Stimulated activated naive CD4-positive, alpha-beta T cell (primary cell): ENCODE results near the gene GPR15.
"Not testable (repeated sequence)": the region's sequence is repeated elsewhere in the genome, so short reads cannot be mapped to it uniquely, and the experiment has no call there.

Source experiments
- DNase-seq, 6 experiments: peaks; one replicate each; lab custom pipeline; 2025; lab: John Stamatoyannopoulos, UW

Gene GPR15

GRCh38 chr3:98558100-98558827, 26.5 kb downstream of the GPR15 start:
- DNase-seq: no peak

GRCh38 chr3:98559769-98560168, 28.0 kb downstream of the GPR15 start:
- not testable (repeated sequence) for DNase-seq

DNA sequence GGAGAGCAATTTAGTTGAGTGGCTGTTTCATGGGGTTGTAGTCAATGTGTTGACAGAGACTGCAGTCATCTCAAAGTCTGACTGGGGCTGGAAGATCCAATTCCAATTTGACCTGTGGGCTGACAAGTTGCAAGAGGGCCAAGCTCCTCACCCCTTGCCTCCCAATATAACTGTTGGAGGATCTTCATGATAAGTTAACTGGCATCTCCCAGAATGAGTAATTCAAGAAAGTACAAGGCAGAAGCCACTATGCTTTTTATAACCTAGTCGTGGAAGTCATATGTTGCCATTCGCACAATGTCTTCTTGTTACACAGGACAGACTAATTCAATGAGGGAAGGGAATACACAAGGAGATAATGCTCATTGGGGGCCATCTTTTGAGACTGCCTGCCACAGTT, 29.1 kb downstream of the GPR15 start:
- no peak for DNase-seq

- DNase-seq: no peak
Measured at GRCh38 chr3:98561727-98562521, 30.1 kb downstream of the GPR15 start.

DNA sequence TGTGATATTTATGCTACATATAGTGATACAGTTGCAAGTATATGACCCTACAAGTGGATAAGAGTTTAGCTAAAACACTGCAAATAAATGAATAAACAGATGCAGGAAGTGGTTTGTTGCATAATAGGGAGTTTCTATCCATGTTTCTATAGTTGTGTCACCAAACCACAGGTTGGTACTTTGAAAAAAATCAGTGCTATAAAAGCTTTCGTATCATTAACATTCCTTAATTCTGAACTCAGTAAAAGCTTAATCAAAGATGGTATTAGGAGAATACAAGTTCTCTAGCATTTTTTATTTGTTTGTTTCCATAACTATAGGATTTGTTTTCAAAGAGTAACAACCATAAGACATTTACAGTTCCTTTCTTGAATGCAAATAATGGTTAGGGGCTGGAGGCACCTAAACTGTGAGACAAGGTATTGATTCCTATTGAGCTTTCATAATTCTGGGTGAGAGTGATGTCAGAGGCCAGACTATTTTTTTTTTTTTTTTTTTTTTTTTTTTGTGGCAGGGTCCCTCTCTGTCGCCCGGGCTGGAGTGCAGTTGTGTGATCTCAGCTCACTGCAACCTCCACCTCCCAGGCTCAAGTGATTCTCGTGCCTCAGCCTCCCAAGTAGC, 32.0 kb downstream of the GPR15 start:
- DNase-seq: peak in 3 of 6 experiments; percentile 13 to 39 (median 36)

GRCh38 chr3:98564282-98565005, 32.7 kb downstream of the GPR15 start:
- peak in 2 of 6 experiments; percentile 2 to 16 for DNase-seq

DNA sequence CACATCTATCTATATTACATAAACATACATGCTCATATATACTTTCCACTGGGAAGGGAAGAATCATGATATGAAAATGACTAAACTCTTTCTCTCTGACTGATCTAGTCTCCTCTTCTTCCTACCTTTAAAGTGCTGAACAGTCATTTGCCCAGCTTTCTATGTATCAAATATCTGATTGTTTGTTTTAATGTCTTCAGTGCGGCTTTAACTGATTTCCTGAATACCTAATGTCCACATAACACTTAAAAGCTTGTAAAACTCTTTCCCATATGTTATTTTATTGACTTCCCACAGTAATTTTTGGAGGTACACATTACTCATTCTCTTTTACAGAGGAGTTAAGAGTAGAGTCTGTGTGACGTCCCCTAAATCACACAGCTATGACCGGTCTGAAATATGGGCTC, 33.5 kb downstream of the GPR15 start:
- no peak for DNase-seq

- no peak for DNase-seq
Measured at GRCh38 chr3:98565843-98566242, 34.1 kb downstream of the GPR15 start.

- no peak for DNase-seq
Measured at GRCh38 chr3:98567666-98568270, 36.0 kb downstream of the GPR15 start.

DNA sequence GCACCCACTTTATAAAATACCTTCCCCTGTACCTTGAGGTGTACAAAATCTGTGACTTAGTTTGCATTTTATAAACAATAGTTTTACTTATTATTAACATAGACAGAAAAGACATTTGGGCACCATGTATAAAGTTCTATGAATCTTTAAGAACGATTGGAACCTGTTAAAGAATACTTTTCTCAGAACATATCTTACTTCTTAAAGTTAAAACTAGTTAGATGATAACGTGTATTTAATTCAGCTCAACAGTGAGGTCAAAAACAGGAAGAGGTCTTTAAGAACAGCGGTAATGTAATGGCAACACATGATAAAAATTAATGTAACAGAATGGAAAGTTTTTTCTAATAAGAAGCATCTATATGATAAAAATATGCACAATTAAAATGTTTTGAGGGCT, 36.6 kb downstream of the GPR15 start:
- no peak for DNase-seq

- DNase-seq: peak in 2 of 6 experiments; percentile 16 to 24
Measured at GRCh38 chr3:98573181-98573728, 41.5 kb downstream of the GPR15 start.

GRCh38 chr3:98574132-98574531, 42.4 kb downstream of the GPR15 start:
- no peak for DNase-seq

DNA sequence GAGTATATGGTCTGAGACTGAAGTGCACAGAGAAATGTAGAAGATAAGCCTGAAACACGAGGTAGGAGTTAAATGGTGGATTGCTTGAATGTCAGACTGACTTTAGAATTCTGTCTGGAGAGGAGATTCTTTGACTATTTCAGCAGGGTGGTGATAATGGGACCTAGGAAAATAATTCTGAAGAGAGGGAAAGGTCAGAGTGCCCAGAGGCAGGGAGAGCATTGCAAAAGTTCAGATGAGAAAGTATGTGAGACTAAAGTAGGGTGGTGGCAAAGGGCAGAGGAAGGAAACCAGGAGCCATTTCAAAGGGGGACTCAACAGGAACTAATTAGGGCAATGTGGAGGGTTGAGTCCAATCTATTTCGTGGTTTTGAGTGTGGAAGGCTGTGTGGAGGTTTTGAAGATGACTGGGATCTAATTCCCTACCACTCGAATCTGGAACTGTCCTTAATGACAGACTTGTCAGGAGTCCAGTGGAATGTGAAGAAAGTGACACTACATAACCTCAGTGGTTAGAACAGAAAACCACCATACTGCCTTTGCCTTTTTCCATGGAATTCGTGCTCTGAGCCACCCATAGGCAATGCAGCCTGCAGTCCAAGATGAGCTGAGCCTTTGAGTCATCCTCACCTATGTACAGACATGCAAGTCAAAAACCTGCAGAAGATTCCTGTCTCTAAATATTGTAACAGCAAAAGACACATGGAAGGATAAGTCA, 45.6 kb downstream of the GPR15 start:
- no peak for DNase-seq

GRCh38 chr3:98580401-98581386, 48.9 kb downstream of the GPR15 start:
- DNase-seq: no peak

DNA sequence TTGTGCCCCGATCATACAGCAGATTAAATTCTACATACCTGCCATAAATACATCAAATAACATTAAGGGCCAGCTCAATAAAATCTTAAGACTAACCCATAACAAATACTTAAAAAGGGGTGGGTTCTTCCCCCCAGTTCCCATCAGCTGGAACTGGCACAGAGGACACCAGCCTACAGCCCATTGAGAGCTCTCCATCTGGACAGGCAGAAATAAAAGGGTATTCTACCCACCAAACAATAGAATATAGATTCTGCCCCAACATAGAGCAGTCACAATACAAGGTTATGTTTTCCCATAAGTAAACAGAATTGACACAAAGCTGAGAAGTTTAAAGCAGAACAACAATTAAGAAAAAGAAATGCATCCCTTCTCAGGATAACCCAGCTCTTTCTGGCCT, 49.7 kb downstream of the GPR15 start:
- DNase-seq: no peak

DNA sequence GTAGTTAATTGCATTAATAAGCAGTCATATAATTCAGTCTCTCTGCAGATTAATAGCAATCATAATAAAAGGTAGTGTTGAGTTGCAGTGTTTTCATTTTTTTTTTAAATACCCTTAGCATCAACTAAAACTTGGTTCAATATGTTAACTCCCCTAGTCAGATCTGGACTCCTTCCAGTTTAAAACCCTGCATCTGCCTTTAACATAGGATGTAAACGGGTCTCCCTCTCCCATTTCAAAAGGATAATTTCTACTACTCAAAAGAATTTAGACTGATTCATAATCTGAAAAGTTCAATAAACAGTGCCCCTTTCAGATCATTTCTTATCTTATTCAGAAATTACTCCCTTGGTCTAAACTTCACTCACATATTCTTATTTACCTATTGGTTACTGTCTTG, 50.3 kb downstream of the GPR15 start:
- no peak for DNase-seq

DNA sequence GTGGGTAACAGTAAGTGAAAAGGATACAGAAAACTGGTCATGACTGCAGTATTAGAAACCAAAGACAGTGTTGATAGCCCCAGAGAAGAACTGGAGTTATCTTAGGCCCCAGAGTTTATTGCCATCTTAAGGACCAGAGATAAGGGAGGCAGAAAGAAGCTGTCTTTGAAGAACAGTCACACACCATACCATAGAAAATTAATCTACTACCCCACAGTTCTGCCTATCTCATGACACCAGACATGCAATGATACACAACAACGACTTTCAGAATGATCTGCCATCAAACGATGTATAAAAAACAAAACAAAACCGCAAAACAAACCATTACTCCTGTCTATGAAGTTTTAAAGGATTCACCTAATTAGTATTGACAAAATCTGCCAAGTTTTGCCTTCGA, 52.0 kb downstream of the GPR15 start:
- no peak for DNase-seq
